ENCODE measurements around the gene GPR108.
"Not testable (repeated sequence)": the region's sequence is repeated elsewhere in the genome, so short reads cannot be mapped to it uniquely, and the experiment has no call there.

The GPR108 gene

DNA sequence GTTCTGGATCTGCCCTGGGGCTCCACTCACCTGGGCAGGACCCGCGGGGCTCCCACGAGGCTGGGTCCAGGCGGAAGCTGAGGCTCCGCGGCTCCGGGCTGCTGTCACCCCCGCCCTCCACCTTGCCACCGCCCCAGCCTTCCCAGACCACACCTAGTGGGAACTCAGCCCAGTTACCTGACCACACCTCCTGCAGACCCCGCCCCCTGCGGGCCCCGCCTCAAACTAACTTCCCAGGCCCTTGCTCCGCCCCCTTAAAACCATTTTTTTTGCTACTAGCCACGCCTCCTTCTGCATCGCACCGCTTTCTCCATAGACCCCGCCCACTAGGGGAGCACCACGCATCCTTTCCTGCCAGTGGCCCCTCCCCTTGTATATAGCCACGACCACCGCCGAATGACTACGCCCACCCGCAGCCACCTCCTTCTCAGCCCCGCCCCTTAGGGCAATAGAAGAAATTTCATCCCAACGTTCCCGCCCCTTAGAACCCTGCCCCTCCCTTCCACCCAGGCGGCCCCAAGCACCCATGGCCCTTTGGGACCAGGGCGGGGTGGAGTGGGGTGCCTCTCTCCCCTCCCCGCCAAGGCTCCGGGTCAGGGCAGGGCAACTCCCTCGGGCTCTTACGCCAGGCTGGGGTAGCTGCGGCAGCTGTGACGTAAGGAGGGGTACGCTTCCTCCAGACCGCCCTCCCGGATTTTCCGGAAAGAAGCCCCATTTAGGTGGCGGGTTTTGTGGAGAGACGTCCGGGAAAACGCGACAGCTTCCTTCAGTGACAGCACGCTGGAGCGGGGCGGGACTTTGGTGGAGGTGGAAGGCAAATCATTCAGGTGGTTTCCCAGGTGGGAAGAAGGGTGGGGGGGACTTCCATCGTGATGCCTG, 30.2 kb upstream of the GPR108 start, which contains the start of gene SH2D3A:
TSS of gene SH2D3A (minus strand) at position 79 of the 879 bp plus-strand sequence. CDS start 3,687 bp downstream, outside the sequence.
- Mint-ChIP-seq H3K4me3 (peak within 1 kb of the TSS; percentile 96), H3K27me3 (no peaks in the 10 kb centered on the region), H3K4me1 (peaks cover 55% of the 10 kb centered on the region), H3K27ac (peak within 1 kb of the TSS; percentile 85), H3K36me3 (ENCODE audit: low read depth) (no peaks in the 10 kb centered on the region), H3K9me3 (no peaks in the 10 kb centered on the region)
- ATAC-seq (peak; percentile 72), DNase-seq (peak; percentile 92)

DNA sequence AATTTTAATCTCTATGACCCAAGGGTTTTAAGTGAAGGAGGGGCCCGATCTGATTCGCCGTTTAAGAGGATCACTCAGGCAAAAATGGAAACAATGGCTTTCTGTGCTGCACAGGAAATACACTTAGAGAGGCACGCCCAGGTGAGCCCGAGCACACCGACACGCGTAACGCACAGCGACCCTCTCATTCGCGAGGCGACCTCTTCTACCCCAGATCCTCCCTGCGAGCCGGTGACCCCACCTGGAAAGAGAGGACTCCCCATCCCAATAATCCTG, 29.6 kb upstream of the GPR108 start:
- Mint-ChIP-seq H3K27me3 (no peaks in the 10 kb centered on the region), H3K36me3 (ENCODE audit: low read depth) (no peaks in the 10 kb centered on the region), H3K9me3 (no peaks in the 10 kb centered on the region), H3K27ac (peak overlapping the region; percentile 85), H3K4me3 (peak overlapping the region; percentile 96), H3K4me1 (peaks cover 51% of the 10 kb centered on the region)
- peak; percentile 42 for ATAC-seq
- DNase-seq = no peak

- Mint-ChIP-seq H3K36me3 (ENCODE audit: low read depth) (no peaks in the 10 kb centered on the region), H3K4me1 (peaks cover 46% of the 10 kb centered on the region), H3K27me3 (no peaks in the 10 kb centered on the region), H3K27ac (peak overlapping the region; percentile 85), H3K4me3 (peak overlapping the region; percentile 96), H3K9me3 (no peaks in the 10 kb centered on the region)
- peak; percentile 20 for DNase-seq
- ATAC-seq = no peak
These were observed 29.1 kb upstream of the GPR108 start for GRCh38 chr19:6766357-6767080.

DNA sequence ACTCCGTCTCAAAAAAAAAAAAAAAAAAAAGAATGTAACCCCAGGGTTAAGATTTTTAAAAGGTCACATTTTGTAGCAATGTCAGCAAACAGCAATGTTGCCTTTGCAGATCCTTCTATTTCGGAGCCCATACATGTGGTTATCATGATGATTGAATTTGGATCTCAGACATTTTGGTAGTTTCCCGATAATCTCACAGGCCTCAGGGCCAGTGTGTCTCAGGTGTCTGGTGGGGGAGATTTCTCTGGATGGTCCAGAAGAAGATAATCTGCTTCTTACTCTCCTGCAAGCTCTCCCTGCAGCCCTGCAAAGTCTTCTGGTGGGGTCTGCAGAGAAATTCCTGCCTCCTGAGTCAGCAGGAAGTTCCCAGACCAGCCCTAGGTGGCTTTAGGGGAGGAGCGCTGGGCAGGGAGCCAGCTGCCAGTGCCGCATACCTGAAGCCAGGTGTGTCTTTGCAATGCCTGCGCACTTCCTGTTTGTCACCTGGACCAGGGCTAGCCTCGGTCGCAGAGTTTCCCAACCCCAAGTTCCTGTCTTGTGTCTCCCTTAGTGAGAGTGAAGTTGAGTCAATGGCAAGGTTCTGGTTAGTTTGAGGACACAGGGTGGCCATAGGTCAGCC, 28.5 kb upstream of the GPR108 start:
- peak overlapping the region; percentile 85 for H3K27ac Mint-ChIP-seq
- H3K4me3 Mint-ChIP-seq = peak overlapping the region; percentile 96
- no peaks in the 10 kb centered on the region for H3K27me3 Mint-ChIP-seq
- no peaks in the 10 kb centered on the region for H3K9me3 Mint-ChIP-seq
- no peak for ATAC-seq
- peaks cover 45% of the 10 kb centered on the region for H3K4me1 Mint-ChIP-seq
- DNase-seq = no peak
- peaks cover 6% of the 10 kb centered on the region for H3K36me3 Mint-ChIP-seq (ENCODE audit: low read depth)

DNA sequence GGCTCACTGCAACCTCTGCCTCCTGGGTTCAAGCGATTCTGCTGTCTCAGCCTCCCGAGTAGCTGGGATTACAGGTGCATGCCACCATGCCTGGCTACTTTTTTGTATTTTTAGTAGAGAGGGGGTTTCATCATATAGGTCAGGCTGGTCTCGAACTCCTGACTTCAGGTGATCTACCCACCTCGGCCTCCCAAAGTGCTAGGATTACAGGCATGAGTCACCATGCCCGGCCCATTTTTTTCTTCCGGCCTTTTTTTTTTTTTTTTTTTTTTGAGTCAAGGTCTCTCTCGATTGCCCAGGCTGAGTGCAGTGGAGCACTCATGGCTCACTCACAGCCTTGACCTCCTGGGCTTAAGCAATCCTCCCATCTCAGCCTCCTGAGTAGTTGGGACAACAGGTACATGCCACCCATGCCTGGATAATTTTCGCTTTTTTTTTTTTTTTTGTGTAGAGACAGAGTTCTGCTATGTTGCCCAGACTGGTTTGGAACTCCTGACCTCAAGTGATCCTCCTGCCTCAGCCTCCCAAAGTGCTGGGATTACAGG, 24.9 kb upstream of the GPR108 start:
- not testable (repeated sequence) for H3K27ac Mint-ChIP-seq, DNase-seq, H3K4me3 Mint-ChIP-seq, ATAC-seq, H3K9me3 Mint-ChIP-seq, H3K27me3 Mint-ChIP-seq
- H3K4me1 Mint-ChIP-seq = peaks cover 32% of the 10 kb centered on the region
- H3K36me3 Mint-ChIP-seq (ENCODE audit: low read depth) = peaks cover 17% of the 10 kb centered on the region

GRCh38 chr19:6761053-6761676, 23.8 kb upstream of the GPR108 start:
- H3K9me3 Mint-ChIP-seq = no peaks in the 10 kb centered on the region
- no peak overlapping the region for H3K27ac Mint-ChIP-seq
- no peaks in the 10 kb centered on the region for H3K27me3 Mint-ChIP-seq
- no peak overlapping the region for H3K4me3 Mint-ChIP-seq
- peak; percentile 63 for ATAC-seq
- H3K36me3 Mint-ChIP-seq (ENCODE audit: low read depth) = peaks cover 17% of the 10 kb centered on the region
- H3K4me1 Mint-ChIP-seq = peaks cover 22% of the 10 kb centered on the region
- peak; percentile 36 for DNase-seq

GRCh38 chr19:6760606-6761005, 23.2 kb upstream of the GPR108 start:
- ATAC-seq = no peak
- Mint-ChIP-seq H3K36me3 (ENCODE audit: low read depth) (peaks cover 17% of the 10 kb centered on the region), H3K27ac (no peak overlapping the region), H3K4me1 (peaks cover 17% of the 10 kb centered on the region), H3K27me3 (no peaks in the 10 kb centered on the region), H3K4me3 (no peak overlapping the region), H3K9me3 (no peaks in the 10 kb centered on the region)
- no peak for DNase-seq

GRCh38 chr19:6754653-6755463, 17.5 kb upstream of the GPR108 start:
- H3K4me3 Mint-ChIP-seq = no peak overlapping the region
- DNase-seq (no peak), ATAC-seq (no peak)
- peaks cover 18% of the 10 kb centered on the region for H3K4me1 Mint-ChIP-seq
- no peaks in the 10 kb centered on the region for H3K27me3 Mint-ChIP-seq
- no peaks in the 10 kb centered on the region for H3K9me3 Mint-ChIP-seq
- H3K36me3 Mint-ChIP-seq (ENCODE audit: low read depth) = peaks cover 28% of the 10 kb centered on the region
- no peak overlapping the region for H3K27ac Mint-ChIP-seq

DNA sequence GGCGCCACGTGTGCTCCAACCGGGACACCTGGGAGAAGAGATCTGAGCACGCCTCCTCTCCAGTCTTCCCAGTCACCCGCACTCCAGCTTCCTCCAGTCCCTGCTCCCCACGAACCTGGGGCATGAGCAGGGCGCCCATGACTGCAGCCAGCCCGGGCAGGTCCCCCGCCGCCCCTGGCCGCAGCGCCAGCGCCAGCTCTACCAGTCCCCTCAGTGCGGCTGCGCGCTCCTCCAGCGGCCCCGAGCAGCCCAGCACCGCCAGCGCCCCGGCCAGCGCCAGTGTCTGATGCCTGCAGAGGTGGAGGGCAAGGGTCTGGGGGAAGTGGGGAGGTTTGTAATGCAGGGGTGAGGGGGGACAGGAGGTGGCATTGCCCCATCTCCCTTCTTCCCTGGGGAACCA, 16.8 kb upstream of the GPR108 start:
- Mint-ChIP-seq H3K27ac (no peak overlapping the region), H3K36me3 (ENCODE audit: low read depth) (peaks cover 30% of the 10 kb centered on the region), H3K27me3 (no peaks in the 10 kb centered on the region), H3K4me1 (peaks cover 18% of the 10 kb centered on the region), H3K9me3 (no peaks in the 10 kb centered on the region), H3K4me3 (no peak overlapping the region)
- no peak for DNase-seq
- ATAC-seq = no peak

DNA sequence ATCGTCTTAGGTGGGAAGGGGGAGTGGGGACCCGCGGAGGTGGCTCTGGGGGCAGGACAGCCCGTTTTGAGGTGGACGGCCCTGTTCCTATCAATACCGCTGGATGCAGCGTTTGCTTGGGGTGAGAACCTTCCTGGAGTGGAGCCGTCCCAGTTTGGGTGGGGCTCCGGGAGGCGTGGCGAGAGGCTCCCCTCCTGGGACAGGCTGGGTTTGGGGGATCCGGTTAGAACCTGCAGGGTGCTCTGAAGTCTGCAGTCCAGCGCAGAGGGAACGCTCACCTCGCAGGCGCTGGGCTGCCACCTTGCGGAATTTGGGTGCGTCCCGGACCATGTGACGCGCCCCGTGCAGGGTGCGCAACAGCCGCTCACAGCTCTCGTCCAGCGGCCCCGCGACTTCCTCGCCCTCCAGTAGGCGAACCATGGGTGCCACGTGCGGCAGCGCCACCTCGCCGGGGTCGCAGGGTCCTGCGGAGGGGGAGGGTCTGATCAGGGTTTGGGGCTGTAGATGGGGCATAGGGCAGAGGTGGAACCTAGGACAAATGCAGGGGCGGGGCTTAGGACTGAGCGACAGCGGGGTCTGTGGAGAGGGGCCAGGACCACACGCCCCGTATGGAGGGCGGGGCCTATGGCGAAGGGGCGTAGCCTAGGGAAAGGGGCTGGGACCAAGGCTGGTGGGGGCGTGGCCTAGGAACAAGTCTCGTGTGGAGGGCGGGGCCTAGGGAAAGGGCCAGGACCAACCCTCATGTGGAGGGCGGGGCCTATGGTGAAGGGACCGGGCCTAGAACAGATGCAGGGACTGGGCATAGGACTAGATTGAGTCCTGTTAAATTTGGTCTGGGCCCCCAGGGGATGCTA, 16.0 kb upstream of the GPR108 start:
- Mint-ChIP-seq H3K4me1 (peaks cover 16% of the 10 kb centered on the region), H3K4me3 (peak overlapping the region; percentile 72), H3K9me3 (no peaks in the 10 kb centered on the region), H3K27me3 (no peaks in the 10 kb centered on the region), H3K27ac (peak overlapping the region; percentile 76), H3K36me3 (ENCODE audit: low read depth) (peaks cover 30% of the 10 kb centered on the region)
- ATAC-seq (peak; percentile 92), DNase-seq (peak; percentile 88)

GRCh38 chr19:6752256-6753177, 15.1 kb upstream of the GPR108 start:
- no peak for ATAC-seq
- Mint-ChIP-seq H3K36me3 (ENCODE audit: low read depth) (peaks cover 36% of the 10 kb centered on the region), H3K4me3 (peak overlapping the region; percentile 72), H3K9me3 (no peaks in the 10 kb centered on the region), H3K27me3 (no peaks in the 10 kb centered on the region), H3K27ac (peak overlapping the region; percentile 76), H3K4me1 (peaks cover 14% of the 10 kb centered on the region)
- no peak for DNase-seq

DNA sequence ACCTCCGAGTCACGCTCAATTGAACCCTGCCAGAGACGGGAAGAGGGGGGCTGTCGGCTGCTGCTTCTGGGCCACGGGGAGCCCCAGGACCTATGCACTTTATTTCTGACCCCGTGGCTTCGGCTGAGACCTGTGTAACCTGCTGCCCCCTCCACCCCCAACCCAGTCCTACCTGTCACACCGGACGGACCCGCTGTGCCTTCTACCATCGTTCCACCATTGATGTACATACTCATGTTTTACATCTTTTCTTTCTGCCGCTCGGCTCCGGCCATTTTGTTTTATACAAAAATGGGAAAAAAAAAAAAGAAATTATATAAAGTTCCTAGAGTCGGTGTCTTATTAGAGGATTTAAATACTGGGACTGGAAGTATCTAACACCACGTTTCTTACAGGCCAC, 13.8 kb upstream of the GPR108 start:
- H3K4me3 Mint-ChIP-seq = no peak overlapping the region
- no peak overlapping the region for H3K27ac Mint-ChIP-seq
- no peak for DNase-seq
- H3K4me1 Mint-ChIP-seq = peaks cover 11% of the 10 kb centered on the region
- no peaks in the 10 kb centered on the region for H3K27me3 Mint-ChIP-seq
- H3K36me3 Mint-ChIP-seq (ENCODE audit: low read depth) = peaks cover 46% of the 10 kb centered on the region
- H3K9me3 Mint-ChIP-seq = no peaks in the 10 kb centered on the region
- ATAC-seq = no peak
